Measurements from ENCODE around the gene RAD51AP1. TPM values are rescaled to one million over a fixed set of nuclear protein-coding genes. Genes with fewer than 3 reads are reported as not detected.

Gene RAD51AP1
- polyA plus RNA-seq, 1 donor (not counting 4 experiments of a cell fraction or from before 2014, with no cell fraction given): 13.0 TPM

DNA sequence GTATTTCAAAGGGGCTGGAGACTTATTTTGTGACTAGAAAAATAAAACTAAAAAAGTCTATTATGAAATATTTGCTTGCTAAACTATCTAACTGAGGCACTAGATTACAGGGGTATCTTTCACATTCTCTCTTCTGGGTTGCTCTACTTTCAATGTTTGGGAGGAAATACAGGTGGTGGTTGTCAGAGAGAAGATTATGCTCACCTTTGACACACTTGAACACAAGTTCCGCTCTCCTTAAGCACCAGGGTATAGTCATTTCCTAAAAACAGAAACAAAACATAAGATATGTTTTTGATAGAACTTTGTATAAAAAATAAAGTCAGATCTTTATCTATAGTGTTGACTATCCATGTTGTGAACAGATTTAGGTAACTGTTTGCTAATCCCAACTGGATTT is 47.7 kb upstream of the RAD51AP1 start:
- dilution Hi-C loops (cut with MboI; ENCODE audit: extremely low pct_ligation_motif_present, low sequenced_read_pairs): no loop called here
- Histone ChIP-seq H3K79me2 (ENCODE audit: control insufficient read depth, insufficient read depth, low read length) (no peaks in the 10 kb centered on the region), H3K27me3 (ENCODE audit: control insufficient read depth, extremely low read depth, insufficient read depth, low read length) (no peaks in the 10 kb centered on the region), H3K4me2 (ENCODE audit: control insufficient read depth, extremely low read depth, insufficient read depth, low read depth, low read length) (no peak overlapping the region), H3K9me3 (ENCODE audit: control insufficient read depth, low read depth, low read length) (no peaks in the 10 kb centered on the region), H3K36me3 (ENCODE audit: control insufficient read depth in 2 of 2, extremely low read depth in 1 of 2, insufficient read depth in 2 of 2, low read length in 2 of 2) (peaks cover 0 to 12% of the 10 kb centered on the region in 2 experiments), H4K20me1 (ENCODE audit: control insufficient read depth, extremely low read depth, insufficient read depth, low read length) (no peaks in the 10 kb centered on the region), H2AFZ (ENCODE audit: control insufficient read depth, low read length) (no peak overlapping the region), H3K9me1 (ENCODE audit: control insufficient read depth, extremely low read depth, insufficient read depth, low read length) (no peaks in the 10 kb centered on the region), H3K4me3 (ENCODE audit: control insufficient read depth in 2 of 3, extremely low read depth in 1 of 3, insufficient read depth in 2 of 3, low read depth in 1 of 3, low read length in 3 of 3) (no peak overlapping the region), H3K4me1 (ENCODE audit: control insufficient read depth, extremely low read depth, insufficient read depth, low read length) (no peaks in the 10 kb centered on the region), H3K27ac (ENCODE audit: control insufficient read depth, insufficient read depth, low read length) (no peak overlapping the region), H3K9ac (ENCODE audit: control insufficient read depth, extremely low read depth, insufficient read depth, low read length) (no peak overlapping the region)
- TF ChIP-seq, protein P1, sequence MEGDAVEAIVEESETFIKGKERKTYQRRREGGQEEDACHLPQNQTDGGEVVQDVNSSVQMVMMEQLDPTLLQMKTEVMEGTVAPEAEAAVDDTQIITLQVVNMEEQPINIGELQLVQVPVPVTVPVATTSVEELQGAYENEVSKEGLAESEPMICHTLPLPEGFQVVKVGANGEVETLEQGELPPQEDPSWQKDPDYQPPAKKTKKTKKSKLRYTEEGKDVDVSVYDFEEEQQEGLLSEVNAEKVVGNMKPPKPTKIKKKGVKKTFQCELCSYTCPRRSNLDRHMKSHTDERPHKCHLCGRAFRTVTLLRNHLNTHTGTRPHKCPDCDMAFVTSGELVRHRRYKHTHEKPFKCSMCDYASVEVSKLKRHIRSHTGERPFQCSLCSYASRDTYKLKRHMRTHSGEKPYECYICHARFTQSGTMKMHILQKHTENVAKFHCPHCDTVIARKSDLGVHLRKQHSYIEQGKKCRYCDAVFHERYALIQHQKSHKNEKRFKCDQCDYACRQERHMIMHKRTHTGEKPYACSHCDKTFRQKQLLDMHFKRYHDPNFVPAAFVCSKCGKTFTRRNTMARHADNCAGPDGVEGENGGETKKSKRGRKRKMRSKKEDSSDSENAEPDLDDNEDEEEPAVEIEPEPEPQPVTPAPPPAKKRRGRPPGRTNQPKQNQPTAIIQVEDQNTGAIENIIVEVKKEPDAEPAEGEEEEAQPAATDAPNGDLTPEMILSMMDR (optimal IDR thresholded peaks at IDR 0.05 in 1 of 3, IDR thresholded peaks at IDR 0.05 in 1 of 3, conservative IDR thresholded peaks at IDR 0.05 in 1 of 3; ENCODE audit: extremely low read depth in 1 of 3, insufficient read depth in 2 of 3, low read length in 3 of 3): no peak
- no peak for TF ChIP-seq EZH2 (IDR thresholded peaks at IDR 0.05; ENCODE audit: low read length)
- FAIRE-seq (no peak), DNase-seq (ENCODE audit: low read depth, low spot score) (no peak)

DNA sequence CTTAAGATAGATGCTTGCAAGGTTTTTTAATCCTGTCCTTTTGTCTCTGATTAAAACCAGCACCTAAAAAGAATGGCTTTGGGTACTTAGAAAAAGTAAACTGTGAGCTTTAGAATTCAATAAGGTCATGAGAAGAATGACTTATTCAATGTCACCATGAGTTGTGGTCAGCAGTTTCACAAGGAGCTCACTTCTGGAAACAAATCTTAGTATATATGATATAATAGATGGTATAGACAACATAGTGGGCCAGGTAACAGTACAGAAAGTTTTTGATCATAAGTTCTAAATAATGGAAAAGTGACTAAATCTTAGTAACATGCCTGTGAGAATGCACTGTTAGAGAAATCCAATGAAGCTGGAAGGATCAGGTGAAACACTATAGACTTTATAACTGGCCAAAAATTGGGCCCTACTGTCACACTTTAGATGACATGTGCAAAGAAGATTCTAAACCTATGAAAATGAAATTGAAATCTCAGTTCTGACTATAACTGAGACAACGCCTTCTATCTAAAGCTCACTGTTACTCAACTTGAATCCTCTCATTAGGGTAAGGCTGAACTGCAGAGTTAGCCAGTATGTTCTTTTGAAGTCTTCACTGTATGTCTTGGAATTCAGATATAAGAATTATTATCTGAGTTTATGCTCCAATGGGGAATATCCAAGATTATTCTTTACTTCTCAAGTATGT is 42.4 kb upstream of the RAD51AP1 start:
- H3K9me3 ChIP-seq (ENCODE audit: control insufficient read depth, low read depth, low read length): no peaks in the 10 kb centered on the region
- H3K4me3 ChIP-seq (ENCODE audit: control insufficient read depth in 2 of 3, extremely low read depth in 1 of 3, insufficient read depth in 2 of 3, low read depth in 1 of 3, low read length in 3 of 3): no peak overlapping the region
- no peaks in the 10 kb centered on the region for H3K27me3 ChIP-seq (ENCODE audit: control insufficient read depth, extremely low read depth, insufficient read depth, low read length)
- no peaks in the 10 kb centered on the region for H3K9me1 ChIP-seq (ENCODE audit: control insufficient read depth, extremely low read depth, insufficient read depth, low read length)
- dilution Hi-C loops (cut with MboI; ENCODE audit: extremely low pct_ligation_motif_present, low sequenced_read_pairs): no loop called here
- TF ChIP-seq, protein P1 (optimal IDR thresholded peaks at IDR 0.05 in 1 of 3, IDR thresholded peaks at IDR 0.05 in 1 of 3, conservative IDR thresholded peaks at IDR 0.05 in 1 of 3; ENCODE audit: extremely low read depth in 1 of 3, insufficient read depth in 2 of 3, low read length in 3 of 3): no peak
- no peak for TF ChIP-seq EZH2 (IDR thresholded peaks at IDR 0.05; ENCODE audit: low read length)
- no peak overlapping the region for H3K9ac ChIP-seq (ENCODE audit: control insufficient read depth, extremely low read depth, insufficient read depth, low read length)
- no peak overlapping the region for H3K4me2 ChIP-seq (ENCODE audit: control insufficient read depth, extremely low read depth, insufficient read depth, low read depth, low read length)
- H3K36me3 ChIP-seq (ENCODE audit: control insufficient read depth in 2 of 2, extremely low read depth in 1 of 2, insufficient read depth in 2 of 2, low read length in 2 of 2): no peaks in the 10 kb centered on the region
- H3K4me1 ChIP-seq (ENCODE audit: control insufficient read depth, extremely low read depth, insufficient read depth, low read length): peaks cover 8% of the 10 kb centered on the region
- no peak overlapping the region for H2AFZ ChIP-seq (ENCODE audit: control insufficient read depth, low read length)
- no peak for DNase-seq (ENCODE audit: low read depth, low spot score)
- no peaks in the 10 kb centered on the region for H4K20me1 ChIP-seq (ENCODE audit: control insufficient read depth, extremely low read depth, insufficient read depth, low read length)
- FAIRE-seq: no peak
- no peaks in the 10 kb centered on the region for H3K79me2 ChIP-seq (ENCODE audit: control insufficient read depth, insufficient read depth, low read length)
- H3K27ac ChIP-seq (ENCODE audit: control insufficient read depth, insufficient read depth, low read length): no peak overlapping the region
